Esophagus muscularis mucosa (tissue), 4 donors: ENCODE data around the gene DNAJA1.

Experiments
- EP300 ChIP-seq: sonication (generic); formaldehyde crosslinking; IDR thresholded peaks from one replicate; pipeline ENCODE4 v1.6.1; 2017; ENCODE audit warnings: antibody characterized with exemption
- POLR2A ChIP-seq: fragments of 450-650 bp; IDR thresholded peaks from one replicate; pipeline ENCODE4 v1.6.1; 2017; ENCODE audit warnings: antibody characterized with exemption, moderate library complexity, mild to moderate bottlenecking, low read depth
- POLR2AphosphoS5 ChIP-seq, 2 donors: sonication (generic); formaldehyde crosslinking; IDR thresholded peaks; one replicate each; pipeline ENCODE4 v1.6.1; 2017; ENCODE audit warnings: antibody characterized with exemption in 2 of 2
- TF ChIP-seq, protein P1 (sequence below), 3 experiments: fragments of 200-600 bp in 2 of 3; fragments of 450-650 bp in 1 of 3; sonication (generic) in 2 of 3; IDR thresholded peaks; one replicate each; pipeline ENCODE4 v1.5.1; 2017 to 2019; ENCODE audit warnings: antibody characterized with exemption in 3 of 3, mild to moderate bottlenecking in 2 of 3, moderate library complexity in 1 of 3

DNA sequence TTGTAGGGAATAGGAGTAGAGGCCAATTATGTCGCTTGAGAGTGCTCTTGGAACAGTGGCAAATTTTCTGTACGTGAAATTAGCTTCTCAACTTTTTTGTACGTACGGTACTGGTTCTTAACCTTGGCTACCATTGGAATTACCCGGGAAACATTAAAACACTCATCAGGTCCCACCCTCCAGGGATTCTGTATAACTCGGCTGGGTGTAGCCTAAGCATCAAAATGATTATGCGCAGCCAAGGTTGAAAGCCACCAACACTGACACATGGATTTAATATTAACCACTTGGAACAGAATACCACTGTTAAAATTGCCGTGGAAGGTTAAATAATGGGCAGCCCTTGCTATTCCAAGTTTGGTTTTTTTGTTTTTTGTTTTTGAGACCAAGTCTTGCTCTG is 17.4 kb downstream of the DNAJA1 start:
- TF ChIP-seq POLR2A = no peak
- TF ChIP-seq, protein P1, sequence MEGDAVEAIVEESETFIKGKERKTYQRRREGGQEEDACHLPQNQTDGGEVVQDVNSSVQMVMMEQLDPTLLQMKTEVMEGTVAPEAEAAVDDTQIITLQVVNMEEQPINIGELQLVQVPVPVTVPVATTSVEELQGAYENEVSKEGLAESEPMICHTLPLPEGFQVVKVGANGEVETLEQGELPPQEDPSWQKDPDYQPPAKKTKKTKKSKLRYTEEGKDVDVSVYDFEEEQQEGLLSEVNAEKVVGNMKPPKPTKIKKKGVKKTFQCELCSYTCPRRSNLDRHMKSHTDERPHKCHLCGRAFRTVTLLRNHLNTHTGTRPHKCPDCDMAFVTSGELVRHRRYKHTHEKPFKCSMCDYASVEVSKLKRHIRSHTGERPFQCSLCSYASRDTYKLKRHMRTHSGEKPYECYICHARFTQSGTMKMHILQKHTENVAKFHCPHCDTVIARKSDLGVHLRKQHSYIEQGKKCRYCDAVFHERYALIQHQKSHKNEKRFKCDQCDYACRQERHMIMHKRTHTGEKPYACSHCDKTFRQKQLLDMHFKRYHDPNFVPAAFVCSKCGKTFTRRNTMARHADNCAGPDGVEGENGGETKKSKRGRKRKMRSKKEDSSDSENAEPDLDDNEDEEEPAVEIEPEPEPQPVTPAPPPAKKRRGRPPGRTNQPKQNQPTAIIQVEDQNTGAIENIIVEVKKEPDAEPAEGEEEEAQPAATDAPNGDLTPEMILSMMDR (IDR thresholded peaks at IDR 0.05) = no peak
- no peak for TF ChIP-seq EP300
- TF ChIP-seq POLR2AphosphoS5 (IDR thresholded peaks at IDR 0.05) = no peak
